Ishikawa (cell line): ENCODE measurements around the gene MRPS12.

ENCODE experiments used
- CEBPB ChIP-seq: IDR thresholded peaks from 2 replicates; pipeline ENCODE4 v1.6.1; 2012
- CREB1 ChIP-seq: IDR thresholded peaks from 2 replicates; pipeline ENCODE4 v1.6.1; 2012; ENCODE audit warnings: low read depth
- EGR1 ChIP-seq: IDR thresholded peaks from 2 replicates; pipeline ENCODE4 v1.6.1; 2012
- EP300 ChIP-seq: IDR thresholded peaks from 2 replicates; pipeline ENCODE4 v1.6.1; 2012; ENCODE audit warnings: borderline replicate concordance
- FOXM1 ChIP-seq: IDR thresholded peaks from 2 replicates; pipeline ENCODE4 v1.6.1; 2012; ENCODE audit warnings: low read depth, borderline replicate concordance
- NFIC ChIP-seq: IDR thresholded peaks from 2 replicates; pipeline ENCODE4 v1.6.1; 2012
- RAD21 ChIP-seq: IDR thresholded peaks from 2 replicates; pipeline ENCODE4 v1.6.1; 2012; ENCODE audit warnings: low read depth
- TAF1 ChIP-seq: IDR thresholded peaks from 2 replicates; pipeline ENCODE4 v1.6.1; 2012; ENCODE audit warnings: low read depth, mild to moderate bottlenecking
- TCF12 ChIP-seq: IDR thresholded peaks from 2 replicates; pipeline ENCODE4 v1.6.1; 2012; ENCODE audit warnings: low read depth
- TEAD4 ChIP-seq: IDR thresholded peaks from 2 replicates; pipeline ENCODE4 v1.6.1; 2012
- YY1 ChIP-seq: IDR thresholded peaks from 2 replicates; pipeline ENCODE4 v1.6.1; 2012; ENCODE audit warnings: low read depth
- ZBTB7A ChIP-seq: IDR thresholded peaks from 2 replicates; pipeline ENCODE4 v1.6.1; 2012; ENCODE audit warnings: low read depth
- TF ChIP-seq, protein P1 (sequence below): IDR thresholded peaks from 2 replicates; pipeline ENCODE4 v1.6.1; 2012
- TF ChIP-seq, protein P2 (sequence below): IDR thresholded peaks from 2 replicates; pipeline ENCODE4 v1.6.1; 2012
- TF ChIP-seq, protein P3 (sequence below): IDR thresholded peaks from 2 replicates; pipeline ENCODE4 v1.6.1; 2012; ENCODE audit warnings: low read depth, mild to moderate bottlenecking

Gene MRPS12

DNA sequence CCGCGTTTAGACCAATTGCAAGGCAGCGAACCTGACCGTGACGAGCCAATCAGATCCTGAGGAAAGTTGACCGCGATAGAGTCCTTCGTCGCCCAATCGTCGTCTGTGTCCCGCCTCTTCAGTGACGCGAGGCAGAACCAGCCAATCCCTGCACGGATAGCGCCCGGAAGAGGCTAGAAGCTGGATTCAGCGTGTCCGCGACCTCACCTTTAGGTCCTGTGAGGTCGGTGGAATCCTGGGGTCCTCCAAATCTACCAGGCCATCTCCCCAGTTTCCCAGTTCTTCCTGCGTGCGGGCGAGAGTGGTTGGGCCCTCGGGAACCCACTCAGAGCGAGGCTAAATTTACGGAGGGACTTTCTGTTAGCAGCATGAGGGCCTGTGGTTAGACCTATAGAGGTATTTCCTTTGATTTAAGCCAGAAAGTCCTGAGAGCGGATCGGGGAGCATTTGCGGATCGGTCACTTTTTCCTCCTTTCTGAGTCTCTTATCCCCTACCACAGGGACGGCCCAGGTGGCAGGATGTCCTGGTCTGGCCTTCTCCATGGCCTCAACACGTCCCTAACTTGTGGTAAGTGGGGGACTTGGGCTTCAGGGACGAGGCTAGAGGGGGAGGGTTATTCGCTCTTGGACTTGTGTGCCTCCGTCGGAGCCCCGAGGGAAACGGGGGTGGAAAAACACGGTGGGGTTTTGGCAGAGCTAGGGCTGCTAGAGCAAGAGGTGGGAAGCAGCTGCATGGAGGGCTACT is at the start of gene MRPS12:
TSS of gene MRPS12 (plus strand) at position 169 of the 745 bp plus-strand sequence. CDS start at position 520, 351 bp downstream.
- TF ChIP-seq ZBTB7A (no peak), RAD21 (no peak), CREB1 (peak; percentile 82), YY1 (no peak), NFIC (no peak), EP300 (no peak), TAF1 (no peak; the same call in none of the 2 replicates), TCF12 (0 out of 2 replicates have a peak, but pooled peaks have one; percentile 13), CEBPB (no peak), TEAD4 (no peak), FOXM1 (no peak), EGR1 (no peak)
- TF ChIP-seq, protein P1, sequence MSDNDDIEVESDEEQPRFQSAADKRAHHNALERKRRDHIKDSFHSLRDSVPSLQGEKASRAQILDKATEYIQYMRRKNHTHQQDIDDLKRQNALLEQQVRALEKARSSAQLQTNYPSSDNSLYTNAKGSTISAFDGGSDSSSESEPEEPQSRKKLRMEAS = peak; percentile 76
- TF ChIP-seq, protein P2, sequence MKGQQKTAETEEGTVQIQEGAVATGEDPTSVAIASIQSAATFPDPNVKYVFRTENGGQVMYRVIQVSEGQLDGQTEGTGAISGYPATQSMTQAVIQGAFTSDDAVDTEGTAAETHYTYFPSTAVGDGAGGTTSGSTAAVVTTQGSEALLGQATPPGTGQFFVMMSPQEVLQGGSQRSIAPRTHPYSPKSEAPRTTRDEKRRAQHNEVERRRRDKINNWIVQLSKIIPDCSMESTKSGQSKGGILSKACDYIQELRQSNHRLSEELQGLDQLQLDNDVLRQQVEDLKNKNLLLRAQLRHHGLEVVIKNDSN = peak; percentile 54; the same call in 1 of the 2 replicates
- TF ChIP-seq, protein P3, sequence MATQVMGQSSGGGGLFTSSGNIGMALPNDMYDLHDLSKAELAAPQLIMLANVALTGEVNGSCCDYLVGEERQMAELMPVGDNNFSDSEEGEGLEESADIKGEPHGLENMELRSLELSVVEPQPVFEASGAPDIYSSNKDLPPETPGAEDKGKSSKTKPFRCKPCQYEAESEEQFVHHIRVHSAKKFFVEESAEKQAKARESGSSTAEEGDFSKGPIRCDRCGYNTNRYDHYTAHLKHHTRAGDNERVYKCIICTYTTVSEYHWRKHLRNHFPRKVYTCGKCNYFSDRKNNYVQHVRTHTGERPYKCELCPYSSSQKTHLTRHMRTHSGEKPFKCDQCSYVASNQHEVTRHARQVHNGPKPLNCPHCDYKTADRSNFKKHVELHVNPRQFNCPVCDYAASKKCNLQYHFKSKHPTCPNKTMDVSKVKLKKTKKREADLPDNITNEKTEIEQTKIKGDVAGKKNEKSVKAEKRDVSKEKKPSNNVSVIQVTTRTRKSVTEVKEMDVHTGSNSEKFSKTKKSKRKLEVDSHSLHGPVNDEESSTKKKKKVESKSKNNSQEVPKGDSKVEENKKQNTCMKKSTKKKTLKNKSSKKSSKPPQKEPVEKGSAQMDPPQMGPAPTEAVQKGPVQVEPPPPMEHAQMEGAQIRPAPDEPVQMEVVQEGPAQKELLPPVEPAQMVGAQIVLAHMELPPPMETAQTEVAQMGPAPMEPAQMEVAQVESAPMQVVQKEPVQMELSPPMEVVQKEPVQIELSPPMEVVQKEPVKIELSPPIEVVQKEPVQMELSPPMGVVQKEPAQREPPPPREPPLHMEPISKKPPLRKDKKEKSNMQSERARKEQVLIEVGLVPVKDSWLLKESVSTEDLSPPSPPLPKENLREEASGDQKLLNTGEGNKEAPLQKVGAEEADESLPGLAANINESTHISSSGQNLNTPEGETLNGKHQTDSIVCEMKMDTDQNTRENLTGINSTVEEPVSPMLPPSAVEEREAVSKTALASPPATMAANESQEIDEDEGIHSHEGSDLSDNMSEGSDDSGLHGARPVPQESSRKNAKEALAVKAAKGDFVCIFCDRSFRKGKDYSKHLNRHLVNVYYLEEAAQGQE = no peak

DNA sequence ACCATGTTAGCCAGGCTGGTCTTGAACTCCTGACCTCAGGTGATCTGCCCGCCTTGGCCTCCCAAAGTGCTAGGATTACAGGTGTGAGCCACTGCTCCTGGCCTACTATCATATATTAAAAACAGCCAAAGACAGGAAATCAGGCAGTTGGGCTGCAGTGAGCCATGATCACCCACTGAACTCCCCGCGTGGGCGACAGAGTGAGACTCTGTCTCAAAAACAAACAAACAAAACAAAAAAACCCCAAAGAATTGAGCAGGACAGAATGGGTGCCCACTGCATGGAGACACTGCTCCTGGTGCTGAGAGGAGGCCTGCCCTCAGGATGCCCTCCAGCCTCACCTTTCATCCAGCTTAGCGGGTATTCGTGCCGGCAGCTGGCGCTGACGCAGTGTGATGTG is 47.5 kb upstream of the MRPS12 start:
- TF ChIP-seq ZBTB7A = no peak
- TF ChIP-seq, protein P1 = no peak
- no peak for TF ChIP-seq FOXM1
- no peak for TF ChIP-seq TEAD4
- no peak for TF ChIP-seq TAF1
- no peak for TF ChIP-seq RAD21
- TF ChIP-seq CEBPB = no peak
- TF ChIP-seq YY1 = no peak
- no peak for TF ChIP-seq NFIC
- no peak for TF ChIP-seq CREB1
- no peak for TF ChIP-seq TCF12
- no peak for TF ChIP-seq EP300
- no peak for TF ChIP-seq EGR1
- TF ChIP-seq, protein P3 = no peak

DNA sequence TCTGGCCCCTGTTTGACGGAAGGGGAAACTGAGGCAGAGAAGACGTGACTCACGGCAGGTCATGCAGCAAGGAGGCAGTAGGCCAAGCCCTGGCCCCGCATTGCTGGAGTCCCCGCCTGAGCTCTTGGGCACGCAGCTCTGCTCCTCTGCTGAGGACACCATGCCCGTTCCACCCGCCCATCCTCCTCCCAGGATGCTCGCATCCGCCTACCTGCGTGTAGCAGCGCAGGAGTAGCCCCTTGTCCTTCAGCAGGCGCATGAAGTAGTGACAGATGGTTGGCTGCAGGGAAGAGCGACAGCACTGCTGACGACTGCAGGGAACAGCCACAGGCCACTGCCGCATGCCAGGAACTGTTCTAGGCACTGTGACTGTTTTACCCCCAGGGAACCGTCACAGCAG is 41.9 kb upstream of the MRPS12 start:
- TF ChIP-seq EP300 = no peak
- no peak for TF ChIP-seq TAF1
- TF ChIP-seq TEAD4 = no peak

DNA sequence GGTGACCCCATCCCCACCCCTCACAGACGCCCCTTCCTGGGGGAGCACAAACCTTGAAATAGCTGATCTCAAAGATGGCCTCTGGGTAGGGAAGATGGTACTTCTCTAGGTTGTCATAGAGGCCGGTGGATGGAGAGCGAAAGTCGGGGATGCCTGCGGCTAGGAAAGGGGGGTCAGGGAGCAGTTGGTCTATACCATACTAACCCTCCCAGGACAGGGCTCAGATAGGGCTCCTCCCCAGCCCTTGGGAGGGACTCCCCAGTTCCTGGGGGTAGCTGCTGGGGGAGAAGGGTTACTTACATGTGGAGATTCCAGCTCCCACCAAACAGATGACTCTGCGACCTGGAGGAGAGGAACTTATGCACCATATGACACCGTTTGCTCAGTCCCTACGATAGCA is 40.9 kb upstream of the MRPS12 start:
- no peak for TF ChIP-seq YY1
- TF ChIP-seq CREB1 = no peak
- no peak for TF ChIP-seq EGR1
- TF ChIP-seq, protein P2 = no peak
- TF ChIP-seq, protein P3 = no peak
- no peak for TF ChIP-seq ZBTB7A
- no peak for TF ChIP-seq NFIC
- TF ChIP-seq, protein P1 = no peak
- no peak for TF ChIP-seq TAF1
- no peak for TF ChIP-seq RAD21
- no peak for TF ChIP-seq TEAD4
- no peak for TF ChIP-seq CEBPB
